ENCODE results near the gene GFRA4.

DNA sequence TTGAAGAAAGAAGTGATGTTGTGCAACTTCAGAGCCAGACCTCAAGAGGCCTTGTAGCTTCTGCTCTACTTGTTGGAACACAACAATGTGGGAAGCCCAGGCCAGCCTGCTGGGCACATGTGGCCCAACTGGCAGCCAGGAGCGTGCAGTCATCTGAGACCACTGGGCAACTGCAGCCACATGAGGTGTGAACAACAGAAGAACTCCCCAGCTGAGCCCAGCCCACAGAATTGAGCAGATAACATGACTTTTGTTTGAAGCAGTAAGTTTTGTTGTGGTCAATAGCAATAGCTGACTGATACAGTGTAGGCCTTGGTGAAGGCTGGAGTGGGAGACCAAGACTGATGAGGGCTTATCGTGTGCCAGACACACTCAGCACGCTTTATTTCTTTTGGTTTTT, 27.2 kb upstream of the GFRA4 start:
- TF ChIP-seq EZH2 (IDR thresholded peaks at IDR 0.05): no peak
- TF ChIP-seq POLR2AphosphoS5 (IDR thresholded peaks at IDR 0.05; ENCODE audit: borderline replicate concordance, low read depth, low read length): no peak
- no peak for TF ChIP-seq FOXP2 (optimal IDR thresholded peaks at IDR 0.05; ENCODE audit: control extremely low read depth, extremely low read length, insufficient read depth)

Measured in SK-N-MC (cell line).